GM21381 (cell line): ENCODE measurements around the gene FSHR.
A peak's percentile ranks its signal among the peaks of the same experiment; 100 is the strongest.

Experiments
- ATAC-seq: cut with Tn5 transposase; IDR thresholded peaks from one replicate; pipeline ENCODE4 v1.9.1; 2021; ENCODE audit warnings: mild to moderate bottlenecking, moderate library complexity; ENCODE audit not compliant: unreplicated experiment

The FSHR gene, protein sequence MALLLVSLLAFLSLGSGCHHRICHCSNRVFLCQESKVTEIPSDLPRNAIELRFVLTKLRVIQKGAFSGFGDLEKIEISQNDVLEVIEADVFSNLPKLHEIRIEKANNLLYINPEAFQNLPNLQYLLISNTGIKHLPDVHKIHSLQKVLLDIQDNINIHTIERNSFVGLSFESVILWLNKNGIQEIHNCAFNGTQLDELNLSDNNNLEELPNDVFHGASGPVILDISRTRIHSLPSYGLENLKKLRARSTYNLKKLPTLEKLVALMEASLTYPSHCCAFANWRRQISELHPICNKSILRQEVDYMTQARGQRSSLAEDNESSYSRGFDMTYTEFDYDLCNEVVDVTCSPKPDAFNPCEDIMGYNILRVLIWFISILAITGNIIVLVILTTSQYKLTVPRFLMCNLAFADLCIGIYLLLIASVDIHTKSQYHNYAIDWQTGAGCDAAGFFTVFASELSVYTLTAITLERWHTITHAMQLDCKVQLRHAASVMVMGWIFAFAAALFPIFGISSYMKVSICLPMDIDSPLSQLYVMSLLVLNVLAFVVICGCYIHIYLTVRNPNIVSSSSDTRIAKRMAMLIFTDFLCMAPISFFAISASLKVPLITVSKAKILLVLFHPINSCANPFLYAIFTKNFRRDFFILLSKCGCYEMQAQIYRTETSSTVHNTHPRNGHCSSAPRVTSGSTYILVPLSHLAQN

DNA sequence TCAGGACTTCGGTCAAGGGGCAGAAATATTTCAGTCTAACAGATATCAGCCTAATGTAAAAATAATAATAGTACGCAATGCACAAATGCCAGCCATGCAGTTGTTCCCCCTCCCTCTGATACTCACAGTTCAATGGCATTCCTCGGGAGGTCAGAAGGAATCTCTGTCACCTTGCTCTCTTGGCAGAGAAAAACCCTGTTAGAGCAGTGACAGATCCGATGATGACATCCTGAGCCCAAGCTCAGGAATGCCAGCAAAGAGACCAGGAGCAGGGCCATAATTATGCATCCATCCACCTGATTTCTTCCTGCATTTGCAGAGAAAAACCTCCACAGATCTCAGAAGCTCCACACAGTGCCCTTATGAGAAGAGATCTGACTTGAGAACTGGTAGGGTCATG lies at the start of gene FSHR:
Gene FSHR (minus strand): TSS at position 376 of the 400 bp plus-strand sequence. CDS start 98 bp downstream, at position 278.
- ATAC-seq: no peak

DNA sequence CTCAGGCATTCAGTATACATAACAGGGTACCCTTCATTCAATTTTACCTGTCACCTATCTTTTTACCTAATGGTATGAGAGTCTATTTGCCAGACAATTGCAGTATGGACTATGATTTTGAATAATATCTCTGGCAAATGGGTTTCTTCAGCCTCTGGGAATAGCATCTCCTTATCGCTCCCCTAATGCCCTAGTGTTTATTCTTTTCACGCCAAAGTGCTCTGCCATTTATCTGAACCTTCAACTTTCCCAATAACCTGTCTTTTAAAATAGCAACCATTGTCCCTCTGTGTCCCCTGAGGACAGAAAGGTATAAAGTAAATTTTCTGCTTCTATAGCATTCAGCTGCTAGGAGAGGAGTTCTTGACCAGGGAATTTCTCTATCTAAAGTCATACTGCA lies 45.0 kb upstream of the FSHR start:
- ATAC-seq: no peak

DNA sequence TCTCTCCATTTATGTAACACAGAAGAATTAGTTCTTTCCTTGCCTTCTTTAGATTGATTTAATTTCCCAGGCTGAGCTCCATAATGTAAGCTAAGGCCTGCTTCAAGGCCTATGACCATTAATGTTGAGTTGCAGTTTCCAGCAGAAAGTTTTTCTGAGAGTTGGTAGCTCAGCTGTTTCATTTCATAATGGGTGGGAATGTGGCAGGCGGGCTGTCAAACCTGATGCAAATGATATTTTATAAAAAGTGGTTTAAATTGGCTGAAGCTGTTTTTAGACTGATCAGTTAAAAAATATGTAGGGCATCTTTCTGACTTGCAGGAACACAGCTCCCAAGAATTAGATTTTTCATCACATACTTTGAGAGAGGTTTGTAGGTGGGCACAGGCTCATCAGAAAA lies 40.4 kb upstream of the FSHR start:
- no peak for ATAC-seq

DNA sequence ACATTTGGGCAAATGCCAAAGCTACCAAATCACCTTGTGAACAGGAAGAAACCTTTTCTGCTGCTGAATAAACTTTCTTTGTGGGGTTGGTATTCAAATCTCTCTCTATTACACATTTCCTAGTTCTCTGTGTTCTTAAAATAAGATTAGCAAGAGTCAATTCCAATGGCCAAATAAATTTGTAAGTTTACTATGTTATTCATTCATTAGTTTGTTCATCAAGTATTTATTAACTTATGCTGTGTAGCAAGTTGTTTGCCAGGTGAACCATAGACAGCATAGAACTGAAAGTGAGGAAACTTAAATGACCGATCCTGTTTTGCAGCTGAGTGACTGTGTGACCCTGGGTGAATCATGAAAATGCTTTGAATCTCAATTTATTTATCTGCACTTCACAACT lies 37.7 kb upstream of the FSHR start:
- ATAC-seq: no peak

DNA sequence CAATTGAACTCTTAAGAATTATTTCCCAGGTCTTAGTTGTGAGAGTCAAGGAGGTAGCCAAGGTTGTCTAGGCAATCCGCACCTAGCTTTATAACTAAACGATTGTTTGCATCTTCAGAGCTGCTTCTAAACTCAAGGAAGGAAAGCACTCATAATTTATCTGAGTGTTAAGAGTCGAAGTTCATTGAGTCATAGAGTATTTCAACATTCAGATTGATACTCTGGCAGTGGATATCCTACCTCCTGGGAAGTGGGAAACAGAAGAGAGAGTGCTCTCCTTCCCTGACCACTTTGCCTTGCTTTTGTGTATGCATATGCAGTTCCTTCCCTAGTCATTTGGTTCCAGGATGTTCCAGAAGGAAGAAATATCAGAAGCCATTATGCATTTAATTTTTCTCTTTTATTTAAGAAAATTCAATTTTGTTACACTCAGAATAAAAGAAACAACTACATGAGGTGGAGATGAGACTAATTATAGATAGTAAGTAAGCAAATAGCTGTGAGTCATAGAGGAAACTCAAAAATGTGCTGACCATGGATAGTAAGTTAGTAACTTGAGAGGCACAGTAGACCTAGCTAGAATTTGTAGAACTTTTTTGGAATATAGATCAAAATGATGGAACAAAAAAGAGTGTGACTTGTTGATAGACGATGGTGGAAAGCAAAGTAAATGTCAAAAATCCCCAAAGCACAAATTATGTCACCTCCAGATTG lies 35.4 kb upstream of the FSHR start:
- no peak for ATAC-seq

DNA sequence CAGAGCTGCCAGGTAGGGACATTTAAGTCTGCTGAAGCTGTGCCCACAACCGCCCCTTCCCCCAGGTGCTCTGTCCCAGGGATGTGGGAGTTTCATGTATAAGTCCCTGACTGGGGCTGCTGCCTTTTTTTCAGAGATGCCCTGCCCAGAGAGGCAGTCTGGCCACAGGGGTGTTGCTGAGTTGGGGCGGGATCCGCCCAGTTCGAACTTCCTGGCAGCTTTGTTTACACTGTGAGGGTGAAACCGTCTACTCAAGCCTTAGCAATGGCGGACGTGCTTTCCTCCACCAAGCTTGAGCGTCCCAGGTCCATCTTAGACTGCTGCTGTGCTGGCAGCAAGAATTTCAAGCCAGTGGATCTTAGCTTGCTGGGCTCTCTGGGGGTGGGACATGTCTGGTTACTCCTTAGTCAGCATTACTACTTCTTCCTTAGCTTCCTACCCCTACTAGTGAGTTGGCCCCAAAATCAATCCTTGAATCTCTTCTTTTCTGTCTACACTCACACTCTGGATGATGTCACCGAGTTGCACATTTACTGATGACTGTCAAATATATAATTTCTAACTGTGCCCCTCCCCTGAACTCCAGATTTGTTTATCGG lies 31.8 kb upstream of the FSHR start:
- no peak for ATAC-seq

DNA sequence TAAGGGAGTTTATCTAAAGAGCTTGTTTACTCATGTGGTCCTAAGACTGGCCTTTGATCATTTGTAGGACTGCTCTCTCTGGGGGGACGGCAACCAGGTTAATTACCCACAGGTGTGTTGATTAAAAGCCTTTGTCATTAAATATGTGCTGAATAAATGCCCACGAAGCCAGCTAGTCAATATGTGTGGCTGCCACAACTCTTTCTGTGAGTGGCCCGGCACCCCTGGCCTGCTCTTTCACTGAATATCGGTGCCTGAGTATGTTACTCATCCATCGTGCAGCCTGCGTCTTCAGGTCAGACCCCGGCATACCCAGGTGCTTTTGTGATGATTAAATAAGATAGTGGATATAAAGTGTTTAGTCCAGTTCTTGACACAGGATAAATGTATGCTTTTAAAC lies 24.3 kb upstream of the FSHR start:
- ATAC-seq: no peak

DNA sequence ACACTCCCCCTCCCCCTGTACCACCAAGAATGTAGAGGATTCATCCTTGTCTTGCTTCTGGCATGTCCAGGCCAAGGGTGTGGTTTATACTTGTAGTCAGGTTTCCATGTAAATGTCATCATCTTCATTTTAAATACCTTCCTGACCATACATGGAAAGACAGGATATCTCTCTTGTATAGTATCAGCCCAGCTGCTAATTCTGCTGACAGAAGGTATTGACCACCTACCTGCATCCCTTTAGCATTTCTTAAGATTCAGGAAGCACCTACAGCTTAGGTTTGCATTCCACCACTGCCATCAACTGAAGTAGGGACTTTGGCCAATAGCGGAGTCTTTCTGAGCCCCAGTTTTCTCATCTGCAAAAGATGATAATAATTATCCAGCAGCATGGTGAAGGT lies 22.9 kb upstream of the FSHR start:
- ATAC-seq: no peak

DNA sequence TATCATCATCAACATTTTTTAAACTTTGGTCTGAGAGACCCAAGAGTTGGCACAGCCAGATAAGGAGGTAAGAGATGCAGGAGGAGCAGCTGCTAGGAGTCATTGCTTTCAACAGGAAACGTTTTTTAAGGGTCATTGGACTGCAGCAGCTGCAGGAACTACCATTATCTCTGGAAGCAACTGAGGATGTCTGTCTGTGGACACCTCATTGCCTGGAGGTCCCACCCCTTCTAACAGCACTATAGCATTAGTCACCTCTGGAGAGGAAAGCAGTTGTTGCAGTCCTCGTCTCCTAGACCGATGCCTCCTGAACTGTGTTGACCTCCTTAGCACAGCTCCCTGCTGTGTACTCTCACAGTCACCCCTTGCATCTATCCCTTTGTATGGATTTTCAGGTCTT lies 21.5 kb upstream of the FSHR start:
- ATAC-seq: no peak

DNA sequence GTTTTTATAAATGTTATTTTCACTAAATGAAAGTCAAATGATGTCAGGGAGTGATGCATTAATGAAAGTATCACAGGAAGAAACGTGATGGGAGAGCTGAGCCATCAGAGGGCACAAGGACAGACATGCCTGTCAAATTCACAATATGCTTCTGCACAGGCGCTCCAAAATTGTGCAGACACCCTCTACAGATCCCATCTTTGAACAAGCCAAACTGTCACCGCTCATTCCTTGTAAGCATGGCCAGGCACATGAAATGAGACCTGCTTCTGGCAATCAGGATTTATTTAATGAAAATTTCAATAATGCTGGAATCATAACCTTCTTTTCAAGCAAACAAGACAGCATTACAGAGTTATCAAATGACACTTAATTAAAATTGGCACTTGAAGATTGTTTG lies 20.4 kb upstream of the FSHR start:
- no peak for ATAC-seq

DNA sequence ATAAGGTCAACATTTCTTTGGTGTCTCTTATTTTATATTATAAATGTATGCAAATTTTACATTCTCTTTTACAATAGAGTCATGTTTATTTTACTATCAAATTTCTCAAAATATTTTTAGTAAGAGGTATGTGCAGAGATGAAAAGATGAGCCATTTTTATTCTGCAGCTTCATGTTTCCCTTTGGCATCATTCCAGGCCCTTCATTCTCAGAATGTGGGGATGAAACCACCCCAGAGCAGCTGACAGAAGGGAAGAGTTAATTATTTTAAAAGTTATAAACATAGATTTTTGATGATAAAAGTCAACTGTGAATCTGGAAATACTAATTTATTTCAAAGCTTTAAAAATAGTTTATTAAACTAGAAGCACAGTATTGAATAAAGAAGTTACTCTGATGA lies 12.8 kb upstream of the FSHR start:
- ATAC-seq: no peak

DNA sequence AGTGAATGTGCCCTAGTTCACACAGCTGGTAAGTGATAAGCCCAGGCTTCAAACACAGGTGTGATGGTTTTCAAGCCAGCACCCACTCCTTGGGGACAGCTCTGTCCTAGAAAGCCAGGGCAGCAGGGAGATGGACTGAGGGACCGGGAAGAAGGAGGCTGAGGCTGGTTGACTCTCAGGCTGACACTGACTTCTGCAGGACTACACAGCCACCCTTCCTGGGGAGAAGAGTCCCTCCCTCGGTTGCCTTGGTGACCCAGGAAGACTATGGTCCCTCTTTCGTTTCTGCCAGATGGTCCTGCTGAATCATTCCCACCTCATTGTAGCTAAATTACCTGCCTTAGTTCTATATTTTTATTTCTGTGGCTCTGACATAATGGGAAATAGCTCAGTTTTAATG lies 11.3 kb upstream of the FSHR start:
- ATAC-seq: no peak

DNA sequence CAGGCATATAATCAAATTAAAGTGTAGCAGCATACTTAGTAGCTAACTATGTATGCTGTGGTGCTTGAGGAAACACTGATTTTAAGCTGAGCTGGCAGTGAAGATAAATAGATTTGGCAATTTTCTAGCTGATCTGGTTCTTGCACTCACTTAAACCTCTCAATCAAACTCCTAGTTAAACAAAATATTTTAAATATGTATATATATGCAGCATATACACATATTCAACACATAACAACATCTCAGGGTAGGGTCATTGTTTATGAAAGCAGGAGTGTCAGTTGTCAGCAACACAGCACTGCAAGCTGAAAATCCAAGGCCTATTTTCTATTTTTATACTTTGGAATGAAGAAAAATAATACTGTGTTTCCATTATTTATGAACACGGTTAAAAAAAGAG lies 10.4 kb upstream of the FSHR start:
- no peak for ATAC-seq

DNA sequence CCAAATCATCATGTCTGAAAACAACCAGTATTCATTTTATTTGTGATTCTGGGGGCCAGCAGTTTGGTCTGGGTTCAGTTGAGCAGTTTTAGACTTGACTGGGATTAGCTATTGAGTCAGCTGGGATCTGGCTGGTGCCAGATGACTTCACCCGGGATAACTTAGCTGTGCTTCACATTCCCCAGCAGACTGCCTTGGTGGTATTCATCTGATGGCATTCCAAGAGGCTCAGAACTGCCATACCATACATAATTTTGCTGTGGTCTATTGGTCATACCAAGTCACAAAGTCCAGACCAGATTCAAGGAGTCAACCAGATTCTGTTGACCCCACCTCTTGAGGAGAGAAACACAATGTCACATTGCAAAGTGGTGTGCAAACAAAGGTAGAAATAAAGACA lies 7.8 kb upstream of the FSHR start:
- ATAC-seq: no peak

DNA sequence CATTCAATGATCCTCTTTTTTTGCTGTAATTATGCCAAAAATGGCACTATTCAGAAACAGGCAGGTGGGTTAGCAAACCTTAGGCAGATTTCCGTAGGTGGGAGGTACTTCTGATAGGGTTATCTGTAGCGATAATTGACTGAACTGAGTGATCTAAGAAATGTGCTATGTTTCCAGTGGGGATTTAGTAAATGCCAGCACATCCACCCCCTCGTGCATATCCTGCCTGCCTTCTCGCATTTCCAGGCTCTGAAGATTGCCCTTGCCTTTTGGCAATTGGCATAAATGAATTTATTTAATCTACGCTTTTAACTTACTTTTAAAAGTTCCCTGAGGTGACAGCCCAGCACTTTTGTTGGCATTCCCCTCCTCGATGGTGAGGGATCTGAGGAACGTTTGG lies 576 bp upstream of the FSHR start:
- no peak for ATAC-seq

DNA sequence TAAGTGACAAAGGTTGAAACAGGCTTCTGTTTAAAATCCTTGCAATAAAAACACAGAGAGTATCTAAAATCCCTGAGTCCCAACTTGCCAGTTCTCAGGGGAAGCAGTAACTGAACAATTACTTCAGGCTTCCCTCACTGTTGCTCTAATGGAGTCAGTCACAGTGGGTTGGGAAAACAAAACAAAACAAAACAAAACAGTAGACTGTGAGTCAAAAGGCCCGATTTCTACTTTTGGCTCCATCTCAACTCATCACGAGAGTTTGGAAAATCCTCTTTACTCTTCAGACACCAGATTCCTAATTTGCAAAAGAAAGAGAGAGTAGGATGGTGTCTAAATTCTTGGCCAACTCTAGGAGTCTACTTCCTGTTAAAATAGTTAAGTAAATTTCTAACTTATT lies 1.1 kb downstream of the FSHR start:
- no peak for ATAC-seq

DNA sequence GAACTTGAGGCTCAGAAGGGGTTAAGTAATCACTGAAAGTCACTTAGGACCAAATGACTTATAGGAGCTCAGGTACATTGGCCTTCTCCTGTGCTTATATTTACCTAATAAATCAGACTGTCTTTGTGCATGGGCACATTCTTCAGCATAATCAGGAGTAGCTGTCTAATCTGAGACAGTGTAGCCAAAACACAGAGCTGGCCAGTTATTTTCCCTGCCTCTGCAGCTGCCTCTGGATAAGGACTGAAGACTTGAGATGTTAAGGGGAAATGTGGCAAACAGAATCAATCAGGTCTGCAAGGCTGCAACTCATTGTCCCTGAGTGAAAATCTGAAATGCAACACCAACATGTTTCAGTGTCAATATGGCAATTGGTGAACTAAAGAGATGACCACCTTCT lies 1.5 kb downstream of the FSHR start:
- ATAC-seq: no peak

DNA sequence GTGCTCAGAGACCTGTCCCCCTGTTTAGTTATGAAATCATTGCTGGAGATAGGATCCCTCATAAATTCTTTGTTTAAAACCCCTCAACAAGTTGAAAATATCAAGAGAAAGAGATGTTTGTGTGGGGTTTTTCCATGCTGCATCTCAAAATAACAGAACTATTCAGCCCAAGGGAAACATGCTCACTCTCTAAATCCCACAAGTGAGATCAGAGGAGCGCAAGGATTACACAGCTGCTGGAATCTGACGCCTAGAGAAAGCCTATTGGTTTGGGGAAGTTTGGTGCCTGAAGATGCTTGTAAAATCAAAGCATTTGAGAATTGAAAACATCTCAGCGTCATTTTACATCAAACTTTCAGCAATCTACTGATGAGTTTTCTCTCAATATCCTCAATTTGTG lies 7.9 kb downstream of the FSHR start:
- no peak for ATAC-seq

DNA sequence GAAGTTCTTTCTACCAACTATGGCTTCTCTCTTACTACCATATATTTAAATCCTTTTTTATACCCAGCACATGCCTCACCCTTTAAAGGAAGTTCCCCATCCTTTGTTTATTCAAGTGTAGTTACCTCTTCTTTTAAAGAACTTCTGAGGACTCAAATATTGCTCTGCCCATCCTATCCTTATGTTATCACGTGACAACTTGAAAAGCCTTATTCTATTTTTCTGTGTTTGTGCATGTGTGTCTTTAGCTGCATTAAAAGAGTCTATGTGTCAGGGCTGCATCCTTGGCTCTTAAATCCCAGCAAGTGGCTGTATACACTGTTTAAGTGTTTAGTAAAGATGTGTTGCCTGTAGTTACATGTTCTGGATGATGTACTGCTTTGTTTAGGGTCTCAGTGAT lies 22.5 kb downstream of the FSHR start:
- ATAC-seq: no peak

DNA sequence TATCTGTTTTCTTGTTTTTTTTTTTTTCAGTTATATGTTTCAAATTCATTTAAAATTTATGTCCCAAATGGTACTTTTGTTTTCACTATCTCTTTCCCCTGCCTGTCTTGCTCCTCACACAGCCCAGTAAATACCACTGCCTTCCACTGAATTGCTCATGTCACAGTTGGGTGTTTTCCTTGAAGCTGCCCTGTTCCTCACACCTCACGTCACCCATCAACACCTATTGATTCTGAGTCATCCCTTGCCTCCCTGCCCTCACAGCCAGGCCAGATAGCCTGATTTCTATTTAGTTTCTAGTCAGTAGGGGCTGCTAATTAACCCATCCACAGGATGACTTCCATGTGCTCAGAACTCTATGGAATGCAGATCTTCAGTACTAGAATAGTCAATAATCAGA lies 25.3 kb downstream of the FSHR start:
- peak; percentile 88 for ATAC-seq

DNA sequence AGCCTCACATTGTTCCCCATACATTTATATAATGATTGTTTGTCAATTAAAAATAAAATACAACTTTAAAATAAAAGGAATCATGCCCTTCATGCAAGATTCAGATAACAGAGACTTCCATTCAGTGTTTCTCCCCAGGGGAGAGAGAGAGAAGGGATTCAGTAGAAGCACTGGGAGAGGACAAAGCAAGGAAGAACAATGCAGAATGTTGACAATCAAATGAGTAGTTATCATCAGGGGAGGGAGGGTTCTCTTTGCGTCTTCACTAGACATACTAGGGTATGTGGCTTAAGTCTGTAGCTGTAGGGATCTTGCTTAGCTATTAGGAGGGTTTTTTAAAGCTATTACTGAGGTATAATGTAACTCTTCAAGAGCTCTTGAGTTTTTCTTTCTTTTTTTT lies 30.7 kb downstream of the FSHR start:
- ATAC-seq: no peak

DNA sequence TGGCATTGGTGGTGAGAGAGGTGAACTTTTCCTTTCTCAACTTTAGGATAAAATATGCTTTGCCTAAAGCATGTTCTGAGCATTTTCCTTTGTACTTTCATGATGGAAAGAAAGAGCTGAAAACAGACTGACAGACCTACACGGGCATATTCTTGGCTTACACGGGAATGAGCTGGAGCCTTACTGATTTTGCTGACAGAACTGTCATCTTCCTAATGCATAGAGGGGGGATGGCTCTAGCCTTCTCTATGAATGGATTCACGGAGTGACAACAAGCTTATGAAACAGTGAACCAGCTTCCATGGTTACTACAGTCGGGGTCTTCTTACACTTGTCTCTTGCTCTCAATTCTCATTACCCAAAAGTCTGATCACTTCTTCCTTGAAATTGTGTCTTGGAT lies 32.2 kb downstream of the FSHR start:
- ATAC-seq: no peak
